Activated T-cell treated with anti-CD3 and anti-CD28 coated beads for 24 hours (primary cell): ENCODE data around the gene DUS4L.

Experiments used
- DNase-seq: peaks from one replicate; pipeline ENCODE4 v3.0.0-alpha.2; 2020; ENCODE audit warnings: low read depth

The DUS4L gene

GRCh38 chr7:107615910-107616680 lies 52.3 kb downstream of the DUS4L start:
- DNase-seq: no peak

GRCh38 chr7:107622429-107622828 lies 58.7 kb downstream of the DUS4L start:
- DNase-seq: no peak

- DNase-seq: no peak
Measured at GRCh38 chr7:107622894-107623293, 59.1 kb downstream of the DUS4L start.

- no peak for DNase-seq
Measured at GRCh38 chr7:107627002-107627401, 63.2 kb downstream of the DUS4L start.
